ENCODE measurements around the gene INPP5D.
"Not testable (repeated sequence)": the region's sequence is repeated elsewhere in the genome, so short reads cannot be mapped to it uniquely, and the experiment has no call there.

INPP5D gene

DNA sequence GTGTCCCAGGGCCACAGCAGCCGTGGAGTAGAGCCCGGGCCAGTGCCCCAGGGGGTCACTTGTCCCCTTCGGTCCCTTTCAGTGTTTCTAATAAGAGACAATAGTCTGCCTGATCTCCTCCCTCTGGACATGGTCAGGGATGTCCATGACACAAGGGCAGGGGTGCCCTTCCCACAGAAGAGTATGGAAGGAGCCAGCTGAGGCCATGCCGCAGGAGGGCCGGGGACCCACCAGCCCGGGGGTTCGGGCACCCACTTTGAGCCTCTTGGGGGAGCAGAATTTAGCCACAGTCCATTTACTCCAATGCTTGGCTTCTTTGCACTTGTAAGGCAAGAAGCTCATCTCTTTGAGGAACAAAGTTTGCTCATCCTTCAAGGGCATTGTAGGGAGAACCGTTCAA lies 102.6 kb downstream of the INPP5D start:
- DNase-seq (ENCODE audit: low read depth, low spot score): no peak
- no peak overlapping the region for H3K27ac ChIP-seq

DNA sequence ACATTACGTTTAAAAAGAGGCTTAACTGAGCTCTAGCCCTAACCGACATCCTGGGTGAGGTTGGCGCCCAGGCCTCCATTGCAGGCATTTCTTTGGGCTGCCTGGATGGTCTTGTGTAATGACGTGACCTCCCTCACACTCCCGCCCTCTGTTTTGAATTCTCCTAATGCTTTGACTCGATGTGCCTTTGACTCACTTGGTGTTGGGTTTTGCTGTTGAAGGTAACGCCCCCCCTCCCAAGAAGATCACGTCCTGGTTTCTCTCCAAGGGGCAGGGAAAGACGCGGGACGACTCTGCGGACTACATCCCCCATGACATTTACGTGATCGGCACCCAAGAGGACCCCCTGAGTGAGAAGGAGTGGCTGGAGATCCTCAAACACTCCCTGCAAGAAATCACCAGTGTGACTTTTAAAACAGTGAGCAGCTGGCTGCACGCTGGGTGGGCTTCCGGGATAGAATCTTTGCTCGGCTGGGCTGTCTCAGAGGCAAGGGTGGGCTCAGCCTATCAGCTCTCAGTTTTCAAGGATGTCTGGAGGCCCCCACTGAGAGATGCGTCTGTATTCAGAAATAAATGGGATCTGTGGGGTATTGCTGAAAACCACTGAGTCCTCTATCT lies 103.5 kb downstream of the INPP5D start:
- DNase-seq (ENCODE audit: low read depth, low spot score): no peak
- no peak overlapping the region for H3K27ac ChIP-seq

DNA sequence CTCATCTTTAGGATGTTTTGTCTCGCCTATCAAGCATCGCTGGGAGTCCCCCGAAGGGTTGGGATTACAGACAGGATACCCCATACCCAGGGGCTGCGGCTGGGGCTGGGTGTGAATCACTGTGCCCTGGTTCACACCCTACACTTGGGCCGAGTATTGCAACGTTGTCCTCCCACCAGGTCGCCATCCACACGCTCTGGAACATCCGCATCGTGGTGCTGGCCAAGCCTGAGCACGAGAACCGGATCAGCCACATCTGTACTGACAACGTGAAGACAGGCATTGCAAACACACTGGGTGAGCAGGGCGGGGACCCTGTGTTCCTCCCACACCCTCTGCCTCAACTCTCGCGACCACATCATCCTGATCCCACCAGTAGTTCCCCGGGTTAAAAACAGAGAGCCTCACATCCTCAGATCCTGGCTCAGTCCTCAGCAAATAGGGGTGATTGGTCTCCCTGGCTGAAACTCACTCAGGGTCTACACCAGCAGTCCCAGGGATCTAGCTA lies 104.0 kb downstream of the INPP5D start:
- DNase-seq (ENCODE audit: low read depth, low spot score): no peak

DNA sequence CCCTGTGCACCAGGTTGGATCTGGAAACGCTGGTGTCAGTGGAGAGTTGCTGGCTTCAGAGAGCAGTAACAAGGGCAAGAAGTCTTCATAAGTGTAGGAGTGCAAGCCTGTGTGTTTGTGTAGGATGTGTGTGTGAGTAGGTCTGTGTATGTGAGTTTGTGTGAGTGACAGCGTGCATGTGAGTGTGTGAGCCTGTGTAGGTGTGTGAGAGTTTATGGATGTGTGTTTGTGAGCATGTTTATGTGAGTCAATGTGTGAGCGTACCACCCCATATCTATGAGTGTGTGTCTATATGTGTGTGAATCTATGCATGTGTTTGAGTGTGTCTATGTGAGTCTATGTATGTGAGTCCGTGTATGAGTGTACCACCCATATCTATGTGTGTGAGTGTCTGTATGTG lies 104.8 kb downstream of the INPP5D start:
- DNase-seq (ENCODE audit: low read depth, low spot score): no peak
- H3K27ac ChIP-seq: no peak overlapping the region

More for the DNA sequence above, 104.0 kb downstream of the INPP5D start:
- H3K27ac ChIP-seq: no peak overlapping the region

DNA sequence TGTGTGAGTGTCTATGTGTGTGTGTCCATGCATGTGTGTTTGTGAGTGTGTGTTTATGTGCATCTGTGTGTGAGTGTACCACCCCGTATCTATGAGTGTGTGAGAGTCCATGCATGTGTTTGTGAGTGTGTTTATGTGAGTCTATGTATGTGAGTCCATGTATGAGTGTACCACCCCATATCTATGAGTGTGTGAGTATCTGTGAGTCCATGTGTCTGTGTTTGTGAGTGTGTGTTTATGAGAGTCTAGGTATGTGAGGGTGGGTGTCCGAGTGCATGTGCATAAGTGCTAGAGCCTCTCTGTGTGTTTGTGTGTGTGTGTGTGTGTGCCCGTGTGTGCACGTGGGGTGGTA lies 105.4 kb downstream of the INPP5D start:
- no peak overlapping the region for H3K27ac ChIP-seq
- DNase-seq (ENCODE audit: low read depth, low spot score): no peak

DNA sequence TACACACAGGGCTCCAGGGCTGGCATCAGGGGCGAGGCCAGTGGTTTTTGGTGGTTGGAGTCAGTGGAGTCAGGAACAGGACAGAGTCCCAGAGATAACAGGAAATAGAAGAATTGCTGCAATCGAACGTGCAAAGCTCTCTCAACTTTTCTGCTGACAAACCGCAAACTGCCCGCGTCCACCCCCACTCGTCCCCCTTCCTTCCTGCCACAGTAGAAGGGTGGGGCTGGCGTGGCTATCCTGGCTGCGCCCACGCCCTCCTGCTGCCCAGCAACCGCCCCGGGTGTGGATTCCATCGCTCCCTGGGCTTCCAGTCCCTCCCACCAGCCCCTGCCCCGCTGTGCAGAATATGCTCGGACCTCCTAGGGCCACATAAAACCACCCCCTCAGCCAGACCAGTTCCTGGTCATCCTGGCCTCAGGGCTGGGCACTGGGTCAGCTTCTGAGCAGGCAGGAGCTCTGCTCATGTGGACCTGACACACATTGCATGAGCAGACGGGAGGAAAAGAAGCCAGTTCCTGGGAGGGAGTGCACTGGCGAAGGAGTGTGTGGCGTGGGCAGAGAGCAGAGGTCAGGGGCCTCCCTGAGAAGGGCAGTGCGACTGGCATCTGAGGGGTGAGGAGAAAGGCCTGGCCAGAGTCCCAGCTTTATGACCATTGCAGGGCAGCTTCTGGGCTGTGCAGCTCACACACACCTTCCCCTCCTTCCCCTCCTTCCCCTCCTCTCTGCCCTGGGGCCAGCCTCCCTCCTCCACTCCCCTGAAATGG lies 105.9 kb downstream of the INPP5D start:
- no peak for DNase-seq (ENCODE audit: low read depth, low spot score)
- no peak overlapping the region for H3K27ac ChIP-seq

DNA sequence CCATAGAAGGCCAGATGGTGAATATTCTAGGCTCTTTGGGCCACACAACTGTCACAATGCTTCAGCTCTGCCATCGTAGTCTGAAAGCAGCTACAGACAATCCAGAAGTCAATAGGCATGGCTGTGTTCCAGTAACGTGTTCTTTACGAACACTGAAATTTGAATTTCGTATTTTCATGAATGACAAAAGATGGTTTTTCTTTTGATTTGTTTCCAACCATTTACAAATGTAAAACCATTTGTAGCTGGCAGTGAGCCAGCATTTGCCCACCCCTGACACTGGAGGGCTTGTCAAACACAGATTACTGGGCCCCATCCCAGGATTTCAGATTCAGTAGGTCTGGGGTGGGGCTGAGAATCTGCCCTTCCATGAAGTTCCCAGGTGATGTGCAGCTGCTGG lies 108.3 kb downstream of the INPP5D start:
- H3K27ac ChIP-seq: no peak overlapping the region
- DNase-seq (ENCODE audit: low read depth, low spot score): no peak

DNA sequence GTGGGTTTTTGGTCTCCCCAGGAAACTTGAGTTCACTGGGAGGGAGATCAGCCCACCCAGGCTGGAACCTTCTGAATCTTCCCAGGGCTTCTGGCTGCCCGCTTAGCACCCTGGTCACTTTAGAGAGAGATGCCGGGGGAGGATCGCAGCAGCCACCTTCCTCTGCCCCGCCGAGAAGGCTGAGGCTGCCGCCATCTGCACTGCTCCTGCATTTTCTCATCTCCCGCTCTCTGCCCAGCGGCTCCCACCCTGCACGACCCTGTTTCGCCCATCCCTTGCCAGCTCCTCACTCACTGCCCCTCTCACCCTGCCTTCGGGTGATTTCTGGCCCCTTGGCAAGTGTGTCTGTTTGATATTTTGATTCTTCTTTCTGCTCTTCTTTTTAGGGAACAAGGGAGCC lies 108.8 kb downstream of the INPP5D start:
- H3K27ac ChIP-seq: no peak overlapping the region
- DNase-seq (ENCODE audit: low read depth, low spot score): no peak

DNA sequence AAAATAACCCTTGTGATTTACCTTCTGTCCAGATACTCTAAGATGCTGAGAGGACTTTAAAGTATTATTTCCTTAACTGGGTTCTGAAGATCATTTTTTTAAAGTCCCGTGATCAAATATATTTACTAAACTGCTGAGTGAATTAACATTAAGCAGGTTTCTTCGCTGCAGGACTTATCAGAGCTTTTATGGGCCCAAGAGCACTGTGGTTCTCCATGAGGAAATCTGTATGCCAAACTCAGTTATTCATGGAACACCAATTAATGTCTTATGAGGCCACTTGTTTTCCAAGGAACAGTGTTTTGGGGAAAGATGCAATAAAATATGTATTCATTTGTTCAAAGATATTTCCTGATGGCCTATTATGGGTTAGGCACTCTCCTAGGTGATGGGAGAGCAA lies 111.2 kb downstream of the INPP5D start:
- H3K27ac ChIP-seq: no peak overlapping the region
- no peak for DNase-seq (ENCODE audit: low read depth, low spot score)

DNA sequence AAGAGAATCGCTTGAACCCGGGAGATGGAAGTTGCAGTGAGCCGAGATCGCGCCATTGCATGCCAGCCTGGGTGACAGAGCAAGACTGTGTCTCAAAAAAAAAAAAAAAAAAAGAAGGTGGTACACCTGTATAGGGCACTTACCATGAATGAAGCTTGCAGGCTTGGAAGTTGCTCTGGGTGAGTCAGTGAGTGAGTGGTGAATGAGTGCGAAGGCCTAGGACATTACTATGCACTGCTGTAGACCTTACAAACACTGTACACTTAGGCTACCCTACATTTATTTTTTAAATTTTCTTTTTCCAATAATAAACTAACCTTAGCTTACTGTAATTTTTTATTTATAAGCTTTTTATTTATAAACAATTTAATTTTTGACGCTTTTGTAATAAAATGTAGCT lies 113.0 kb downstream of the INPP5D start:
- DNase-seq (ENCODE audit: low read depth, low spot score): no peak
- H3K27ac ChIP-seq: no peak overlapping the region

DNA sequence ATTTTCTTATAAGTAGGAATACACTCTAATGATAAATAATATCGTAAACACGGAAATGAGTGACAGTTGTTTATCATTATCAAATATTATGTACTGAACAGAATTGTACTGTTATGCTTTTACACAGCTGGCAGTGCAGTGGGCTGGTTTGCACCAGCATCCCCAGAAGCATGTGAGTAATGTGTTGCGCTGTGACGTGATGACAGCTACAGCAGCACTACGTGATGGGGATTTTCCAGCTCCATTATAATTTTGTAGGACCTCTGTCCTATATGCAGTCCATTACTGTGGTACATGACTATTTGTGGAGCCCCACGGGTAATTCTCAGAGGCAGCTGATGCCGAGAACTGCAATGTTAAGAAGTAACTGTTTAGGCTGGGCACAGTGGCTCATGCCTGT lies 114.0 kb downstream of the INPP5D start:
- no peak for DNase-seq (ENCODE audit: low read depth, low spot score)
- H3K27ac ChIP-seq: no peak overlapping the region

DNA sequence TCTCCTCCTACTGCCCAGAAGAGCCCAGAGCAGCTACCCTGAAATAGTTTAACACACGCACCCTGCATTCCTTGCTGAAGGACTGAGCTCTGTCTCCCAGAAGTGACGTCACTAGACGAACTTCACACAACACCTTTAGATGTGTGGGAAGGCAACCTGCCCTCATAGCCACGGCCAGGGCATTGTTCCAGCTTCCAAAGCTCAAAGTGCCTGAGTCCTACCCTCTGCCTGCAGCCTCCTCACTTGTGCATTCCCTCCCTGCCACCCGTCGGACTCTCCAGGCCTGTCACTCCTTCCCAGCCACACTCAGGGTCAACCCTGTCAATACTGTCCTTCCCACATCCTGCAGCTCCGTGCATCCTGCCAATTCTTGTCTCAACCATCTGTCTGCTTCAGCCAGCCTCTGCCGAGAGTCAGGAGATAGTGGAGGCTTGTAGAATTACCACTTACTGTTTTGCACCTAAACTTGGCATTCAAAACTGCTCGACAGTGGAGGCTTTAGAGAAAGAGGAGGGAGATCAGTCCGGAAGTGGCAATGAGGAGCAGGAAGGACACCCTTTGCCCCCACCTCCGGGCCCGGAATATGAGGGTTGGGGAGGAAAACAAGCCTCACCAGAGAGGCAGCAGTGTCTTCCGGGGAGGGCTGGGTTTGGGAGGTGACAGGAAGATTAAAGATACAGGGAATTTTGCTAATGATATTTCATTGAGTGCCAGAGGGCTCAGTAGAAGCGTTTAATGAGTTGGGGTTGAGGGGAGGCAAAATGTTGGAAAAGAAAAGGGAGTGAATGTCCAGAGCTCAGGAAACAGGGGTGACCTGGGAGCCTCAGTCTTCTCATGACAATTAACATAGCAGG lies 119.1 kb downstream of the INPP5D start:
- DNase-seq (ENCODE audit: low read depth, low spot score): no peak
- no peak overlapping the region for H3K27ac ChIP-seq

DNA sequence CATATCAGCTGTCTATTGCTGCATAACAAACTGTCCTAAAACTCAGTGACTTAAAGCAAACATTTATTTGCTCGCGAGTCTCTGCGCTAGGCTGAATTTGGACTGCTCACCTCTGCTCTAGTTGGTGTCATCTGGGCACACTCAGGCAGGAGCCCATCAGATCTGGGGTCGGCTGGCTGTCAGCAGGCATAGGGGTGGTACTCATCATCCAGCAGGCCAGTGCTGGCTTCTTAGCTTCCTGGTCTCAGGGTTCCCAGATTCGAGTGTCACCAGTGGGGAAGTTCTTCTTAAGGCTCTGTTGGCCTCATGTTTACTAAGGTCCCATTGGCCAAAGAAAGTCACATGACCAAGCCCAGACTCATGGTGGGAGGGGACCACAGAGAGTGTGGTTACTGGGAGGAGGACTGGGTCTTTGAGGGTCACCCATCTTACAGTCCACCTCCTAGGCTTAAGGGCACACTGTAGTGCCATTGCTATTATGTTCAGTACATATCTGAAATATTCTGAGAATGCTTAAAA lies 119.8 kb downstream of the INPP5D start:
- no peak for DNase-seq (ENCODE audit: low read depth, low spot score)
- H3K27ac ChIP-seq: no peak overlapping the region

DNA sequence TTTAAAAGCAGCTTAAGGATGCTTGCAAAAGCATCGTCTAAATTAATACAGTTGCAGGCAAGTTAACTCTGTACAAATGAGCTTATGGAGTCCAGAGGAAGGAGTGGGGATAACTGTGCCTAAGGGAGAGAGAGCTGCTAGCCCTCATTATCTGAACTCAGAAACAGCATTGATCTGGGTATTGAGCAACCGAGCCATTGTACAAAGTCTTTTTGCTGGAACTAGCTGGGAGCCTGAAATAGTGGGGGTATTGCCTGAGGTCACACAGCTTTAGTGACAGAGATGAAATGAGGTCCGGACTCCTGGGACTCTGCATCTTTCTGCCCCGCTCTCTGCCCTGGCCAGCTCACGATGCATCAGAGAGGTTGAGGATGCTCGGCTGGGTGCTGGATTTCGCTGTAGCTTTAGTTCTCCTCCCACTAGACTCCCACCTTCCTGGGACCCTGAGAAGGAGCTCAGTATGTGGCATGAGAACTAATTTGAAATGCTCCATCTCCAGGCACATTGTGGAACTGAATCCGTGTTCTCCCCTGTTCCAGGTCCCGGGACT lies 123.8 kb downstream of the INPP5D start:
- no peak for DNase-seq (ENCODE audit: low read depth, low spot score)
- H3K27ac ChIP-seq: no peak overlapping the region

DNA sequence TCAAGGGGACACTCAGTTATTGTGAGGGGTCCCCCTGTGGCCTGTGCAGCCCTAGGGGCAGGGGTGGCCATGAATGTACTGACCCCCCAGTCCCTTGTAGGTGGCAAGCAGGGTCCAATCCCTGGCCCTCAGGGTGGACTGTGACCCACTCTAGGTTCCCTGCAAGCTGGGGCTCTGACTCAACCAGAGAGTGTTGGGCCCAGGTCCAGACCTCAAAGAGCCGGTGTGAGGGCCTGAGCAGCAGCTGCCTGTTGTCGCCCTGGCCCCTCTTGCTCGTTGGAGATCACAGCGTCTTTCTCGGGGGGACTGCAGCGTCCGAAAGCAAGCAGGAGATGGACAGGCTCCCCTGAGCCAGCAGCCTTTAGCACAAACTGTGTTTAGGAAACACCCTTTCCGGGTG lies 124.5 kb downstream of the INPP5D start:
- no peak overlapping the region for H3K27ac ChIP-seq
- no peak for DNase-seq (ENCODE audit: low read depth, low spot score)

DNA sequence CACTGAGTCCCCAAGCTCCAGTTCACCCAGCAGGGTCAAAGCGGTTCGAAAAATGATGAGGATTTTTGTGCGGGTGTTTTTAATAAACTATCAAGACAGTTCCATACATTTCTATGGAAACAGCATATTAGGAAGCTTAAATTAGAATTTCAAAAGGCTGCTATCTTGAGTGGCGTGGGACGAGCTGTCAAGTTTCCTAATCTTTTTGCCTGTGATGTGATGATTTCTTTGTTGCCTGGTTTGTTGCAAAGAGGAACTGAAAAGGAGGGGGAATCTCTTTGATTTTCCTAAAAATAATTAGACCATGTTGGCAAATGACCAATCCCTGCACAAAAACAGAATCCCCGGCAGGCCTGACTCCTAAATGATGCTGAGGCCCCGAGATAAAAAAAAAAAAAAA lies 125.2 kb downstream of the INPP5D start:
- no peak overlapping the region for H3K27ac ChIP-seq
- DNase-seq (ENCODE audit: low read depth, low spot score): no peak

DNA sequence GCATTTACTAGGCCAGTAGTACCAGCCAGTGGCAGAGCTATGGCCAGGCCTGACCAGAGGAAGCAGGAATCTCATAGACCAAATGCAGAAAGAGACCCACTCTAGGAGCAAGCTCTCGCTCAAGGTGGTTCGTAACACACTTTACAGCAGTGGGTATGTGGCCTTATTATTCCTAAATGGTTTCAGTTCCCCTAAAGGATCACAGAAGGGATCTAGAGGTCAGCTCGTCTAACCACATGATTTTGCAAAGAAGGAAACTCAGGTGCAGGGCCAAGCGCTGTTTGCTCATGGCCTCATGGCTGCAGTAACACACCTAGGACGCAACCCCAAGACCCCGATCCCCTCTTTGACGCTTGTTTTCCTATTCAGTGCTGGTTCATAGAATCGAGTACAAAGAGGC lies 125.8 kb downstream of the INPP5D start:
- H3K27ac ChIP-seq: no peak overlapping the region
- no peak for DNase-seq (ENCODE audit: low read depth, low spot score)

DNA sequence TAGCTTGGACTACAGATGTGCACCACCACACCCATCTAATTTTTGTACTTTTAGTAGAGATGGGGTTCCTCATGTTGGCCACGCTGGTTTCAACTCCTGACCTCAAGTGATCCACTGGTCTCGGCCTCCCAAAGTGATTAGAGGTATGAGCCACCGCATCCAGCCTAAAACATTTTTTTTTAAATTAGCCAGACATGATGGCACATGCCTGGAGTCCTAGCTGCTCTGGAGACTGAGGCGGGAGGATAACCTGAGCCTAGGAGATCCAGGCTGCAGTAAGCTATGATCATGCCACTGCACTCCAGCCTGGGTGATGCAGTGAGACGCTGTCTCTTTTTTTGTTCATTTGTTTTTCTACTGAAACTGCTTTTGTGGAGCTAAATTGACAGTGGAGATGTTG lies 126.7 kb downstream of the INPP5D start:
- no peak for DNase-seq (ENCODE audit: low read depth, low spot score)
- H3K27ac ChIP-seq: no peak overlapping the region

DNA sequence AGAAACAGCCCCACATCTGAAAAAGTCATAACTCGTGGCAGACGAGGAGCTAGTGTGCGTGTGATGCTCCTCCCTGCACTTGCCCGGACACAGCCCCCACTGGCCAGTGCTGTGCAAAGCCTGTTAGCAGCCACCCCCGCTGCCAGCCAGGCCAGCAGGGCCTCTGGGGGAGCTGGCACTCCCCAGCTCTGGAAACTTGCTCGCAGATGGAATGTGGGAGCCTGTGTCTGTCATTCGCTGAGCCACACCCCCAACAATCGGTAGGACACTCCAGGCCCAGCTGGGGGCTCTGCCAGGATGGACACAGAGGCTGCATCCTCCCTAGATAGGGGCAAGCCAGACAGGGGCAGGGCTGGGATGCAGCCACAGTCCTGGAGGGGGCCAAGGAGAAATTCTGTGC lies 128.9 kb downstream of the INPP5D start:
- no peak for DNase-seq (ENCODE audit: low read depth, low spot score)
- no peak overlapping the region for H3K27ac ChIP-seq

DNA sequence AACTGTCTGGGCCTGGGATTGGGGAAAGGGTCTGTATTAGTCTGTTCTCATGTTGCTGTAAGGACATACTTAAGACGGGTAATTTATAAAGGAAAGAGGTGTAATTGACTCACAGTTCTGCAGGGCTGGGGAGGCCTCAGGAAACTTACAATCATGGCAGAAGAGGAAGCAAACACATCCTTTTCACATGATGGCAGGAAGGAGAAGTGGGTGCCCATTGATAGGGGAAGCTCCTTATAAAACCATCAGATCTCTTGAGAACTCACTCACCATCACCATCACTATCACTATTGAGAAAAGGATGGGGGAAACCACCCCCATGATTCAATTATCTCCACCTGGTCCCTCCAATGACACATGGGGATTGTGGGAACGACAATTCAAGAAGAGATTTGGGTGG lies 130.9 kb downstream of the INPP5D start:
- not testable (repeated sequence) for DNase-seq (ENCODE audit: low read depth, low spot score); H3K27ac ChIP-seq

DNA sequence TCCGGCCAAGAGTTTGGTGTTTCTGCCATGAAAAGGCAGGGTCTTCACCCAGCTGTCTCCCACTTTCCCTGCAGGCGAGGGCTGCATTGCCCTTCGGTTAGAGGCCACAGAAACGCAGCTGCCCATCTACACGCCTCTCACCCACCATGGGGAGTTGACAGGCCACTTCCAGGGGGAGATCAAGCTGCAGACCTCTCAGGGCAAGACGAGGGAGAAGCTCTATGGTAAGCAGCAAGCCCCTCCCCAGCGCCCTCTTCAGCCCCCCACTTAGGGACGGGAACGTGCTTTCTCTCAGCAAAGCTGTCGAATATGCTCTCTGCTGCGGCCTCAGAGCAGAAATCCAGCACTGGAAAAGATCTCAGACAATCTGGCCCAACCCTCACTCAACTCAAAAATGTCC lies 133.6 kb downstream of the INPP5D start:
- no peak for DNase-seq (ENCODE audit: low read depth, low spot score)
- no peak overlapping the region for H3K27ac ChIP-seq
